HEK293 (cell line): ENCODE data around the gene C1QL4.
A peak's percentile ranks its signal among the peaks of the same experiment; 100 is the strongest.

Source experiments
- GFI1B ChIP-seq: fragments of 450-650 bp; formaldehyde crosslinking; IDR thresholded peaks from 2 replicates; pipeline ENCODE4 v1.5.1; 2016; ENCODE audit warnings: missing biosample characterization, missing genetic modification characterization
- ZBTB1 ChIP-seq: fragments of 450-650 bp; formaldehyde crosslinking; IDR thresholded peaks from 2 replicates; pipeline ENCODE4 v1.5.1; 2016; ENCODE audit warnings: missing biosample characterization, missing genetic modification characterization
- ZFHX2 ChIP-seq: fragments of 450-650 bp; formaldehyde crosslinking; conservative IDR thresholded peaks from 2 replicates; pipeline ENCODE4 v1.5.1; 2016; ENCODE audit warnings: missing biosample characterization, missing genetic modification characterization
- ZNF121 ChIP-seq: fragments of 450-650 bp; formaldehyde crosslinking; IDR thresholded peaks from 2 replicates; pipeline ENCODE4 v1.5.1; 2016; ENCODE audit warnings: missing biosample characterization, missing genetic modification characterization
- ZNF184 ChIP-seq: fragments of 450-650 bp; IDR thresholded peaks from 2 replicates; pipeline ENCODE4 v1.5.1; 2018; ENCODE audit warnings: missing biosample characterization, mild to moderate bottlenecking, missing genetic modification characterization
- ZNF223 ChIP-seq: fragments of 450-650 bp; formaldehyde crosslinking; IDR thresholded peaks from 2 replicates; pipeline ENCODE4 v1.5.1; 2016; ENCODE audit warnings: missing biosample characterization, missing genetic modification characterization
- ZNF24 ChIP-seq: fragments of 450-650 bp; formaldehyde crosslinking; IDR thresholded peaks from 2 replicates; pipeline ENCODE4 v1.5.1; 2016; ENCODE audit warnings: missing biosample characterization, missing genetic modification characterization
- TF ChIP-seq, protein P1 (sequence below): fragments of 450-650 bp; formaldehyde crosslinking; IDR thresholded peaks from 2 replicates; pipeline ENCODE4 v1.5.1; 2016; ENCODE audit warnings: missing biosample characterization, missing genetic modification characterization, low read depth
- TF ChIP-seq, protein P2 (sequence below): fragments of 450-650 bp; formaldehyde crosslinking; IDR thresholded peaks from 2 replicates; pipeline ENCODE4 v1.5.1; 2016; ENCODE audit warnings: missing biosample characterization, missing genetic modification characterization
- TF ChIP-seq, protein P3 (sequence below): fragments of 450-650 bp; formaldehyde crosslinking; IDR thresholded peaks from 2 replicates; pipeline ENCODE4 v1.5.1; 2016; ENCODE audit warnings: missing biosample characterization, missing genetic modification characterization
- TF ChIP-seq, protein P4 (sequence below): fragments of 450-650 bp; formaldehyde crosslinking; IDR thresholded peaks from 2 replicates; pipeline ENCODE4 v1.5.1; 2017; ENCODE audit warnings: missing biosample characterization, missing genetic modification characterization

DNA sequence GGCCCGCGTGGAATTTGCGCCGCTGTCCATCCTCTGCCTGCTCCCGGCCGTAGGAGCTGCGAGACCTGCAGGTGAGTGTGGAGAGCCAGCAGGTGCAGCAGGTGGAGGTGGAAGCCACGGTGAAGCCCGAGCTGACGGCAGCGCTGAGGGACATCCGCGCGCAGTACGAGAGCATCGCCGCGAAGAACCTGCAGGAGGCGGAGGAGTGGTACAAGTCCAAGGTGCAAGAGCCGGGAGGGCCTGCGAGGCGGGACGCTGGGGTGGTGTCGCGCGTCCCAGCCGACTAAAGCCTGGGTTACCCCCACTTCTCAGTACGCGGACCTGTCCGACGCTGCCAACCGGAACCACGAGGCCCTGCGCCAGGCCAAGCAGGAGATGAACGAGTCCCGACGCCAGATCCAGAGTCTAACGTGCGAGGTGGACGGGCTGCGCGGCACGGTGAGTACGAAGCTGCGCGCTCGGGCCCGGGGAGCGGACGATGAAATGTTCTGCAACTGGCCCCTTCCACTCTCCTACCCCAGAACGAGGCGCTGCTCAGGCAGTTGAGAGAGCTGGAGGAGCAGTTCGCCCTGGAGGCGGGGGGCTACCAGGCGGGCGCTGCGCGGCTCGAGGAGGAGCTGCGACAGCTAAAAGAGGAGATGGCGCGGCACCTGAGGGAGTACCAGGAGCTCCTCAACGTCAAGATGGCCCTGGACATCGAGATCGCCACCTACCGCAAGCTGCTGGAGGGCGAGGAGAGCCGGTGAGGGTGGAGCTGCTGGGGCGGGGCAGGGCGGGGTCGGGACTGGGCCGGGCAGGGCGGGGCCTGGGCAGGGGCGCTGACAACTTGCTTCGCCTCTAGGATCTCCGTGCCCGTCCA, 39.9 kb downstream of the C1QL4 start:
- TF ChIP-seq ZBTB1 (tag by site-specific recombination) (no peak), ZFHX2 (tag by site-specific recombination) (no peak), ZNF223 (tag by site-specific recombination) (0 out of 2 replicates have a peak, but pooled peaks have one; percentile 10), ZNF121 (tag by site-specific recombination) (peak; percentile 72), GFI1B (tag by site-specific recombination) (no peak), ZNF24 (peak; percentile 66; the same call in 1 of the 2 replicates), ZNF184 (tag by site-specific recombination) (no peak)
- TF ChIP-seq, protein P1, sequence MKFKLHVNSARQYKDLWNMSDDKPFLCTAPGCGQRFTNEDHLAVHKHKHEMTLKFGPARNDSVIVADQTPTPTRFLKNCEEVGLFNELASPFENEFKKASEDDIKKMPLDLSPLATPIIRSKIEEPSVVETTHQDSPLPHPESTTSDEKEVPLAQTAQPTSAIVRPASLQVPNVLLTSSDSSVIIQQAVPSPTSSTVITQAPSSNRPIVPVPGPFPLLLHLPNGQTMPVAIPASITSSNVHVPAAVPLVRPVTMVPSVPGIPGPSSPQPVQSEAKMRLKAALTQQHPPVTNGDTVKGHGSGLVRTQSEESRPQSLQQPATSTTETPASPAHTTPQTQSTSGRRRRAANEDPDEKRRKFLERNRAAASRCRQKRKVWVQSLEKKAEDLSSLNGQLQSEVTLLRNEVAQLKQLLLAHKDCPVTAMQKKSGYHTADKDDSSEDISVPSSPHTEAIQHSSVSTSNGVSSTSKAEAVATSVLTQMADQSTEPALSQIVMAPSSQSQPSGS (tag by site-specific recombination) = no peak
- TF ChIP-seq, protein P2, sequence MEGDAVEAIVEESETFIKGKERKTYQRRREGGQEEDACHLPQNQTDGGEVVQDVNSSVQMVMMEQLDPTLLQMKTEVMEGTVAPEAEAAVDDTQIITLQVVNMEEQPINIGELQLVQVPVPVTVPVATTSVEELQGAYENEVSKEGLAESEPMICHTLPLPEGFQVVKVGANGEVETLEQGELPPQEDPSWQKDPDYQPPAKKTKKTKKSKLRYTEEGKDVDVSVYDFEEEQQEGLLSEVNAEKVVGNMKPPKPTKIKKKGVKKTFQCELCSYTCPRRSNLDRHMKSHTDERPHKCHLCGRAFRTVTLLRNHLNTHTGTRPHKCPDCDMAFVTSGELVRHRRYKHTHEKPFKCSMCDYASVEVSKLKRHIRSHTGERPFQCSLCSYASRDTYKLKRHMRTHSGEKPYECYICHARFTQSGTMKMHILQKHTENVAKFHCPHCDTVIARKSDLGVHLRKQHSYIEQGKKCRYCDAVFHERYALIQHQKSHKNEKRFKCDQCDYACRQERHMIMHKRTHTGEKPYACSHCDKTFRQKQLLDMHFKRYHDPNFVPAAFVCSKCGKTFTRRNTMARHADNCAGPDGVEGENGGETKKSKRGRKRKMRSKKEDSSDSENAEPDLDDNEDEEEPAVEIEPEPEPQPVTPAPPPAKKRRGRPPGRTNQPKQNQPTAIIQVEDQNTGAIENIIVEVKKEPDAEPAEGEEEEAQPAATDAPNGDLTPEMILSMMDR (tag by site-specific recombination) = peak; percentile 86; the same call in 1 of the 2 replicates
- TF ChIP-seq, protein P3, sequence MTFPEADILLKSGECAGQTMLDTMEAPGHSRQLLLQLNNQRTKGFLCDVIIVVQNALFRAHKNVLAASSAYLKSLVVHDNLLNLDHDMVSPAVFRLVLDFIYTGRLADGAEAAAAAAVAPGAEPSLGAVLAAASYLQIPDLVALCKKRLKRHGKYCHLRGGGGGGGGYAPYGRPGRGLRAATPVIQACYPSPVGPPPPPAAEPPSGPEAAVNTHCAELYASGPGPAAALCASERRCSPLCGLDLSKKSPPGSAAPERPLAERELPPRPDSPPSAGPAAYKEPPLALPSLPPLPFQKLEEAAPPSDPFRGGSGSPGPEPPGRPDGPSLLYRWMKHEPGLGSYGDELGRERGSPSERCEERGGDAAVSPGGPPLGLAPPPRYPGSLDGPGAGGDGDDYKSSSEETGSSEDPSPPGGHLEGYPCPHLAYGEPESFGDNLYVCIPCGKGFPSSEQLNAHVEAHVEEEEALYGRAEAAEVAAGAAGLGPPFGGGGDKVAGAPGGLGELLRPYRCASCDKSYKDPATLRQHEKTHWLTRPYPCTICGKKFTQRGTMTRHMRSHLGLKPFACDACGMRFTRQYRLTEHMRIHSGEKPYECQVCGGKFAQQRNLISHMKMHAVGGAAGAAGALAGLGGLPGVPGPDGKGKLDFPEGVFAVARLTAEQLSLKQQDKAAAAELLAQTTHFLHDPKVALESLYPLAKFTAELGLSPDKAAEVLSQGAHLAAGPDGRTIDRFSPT (tag by site-specific recombination) = no peak
- TF ChIP-seq, protein P4, sequence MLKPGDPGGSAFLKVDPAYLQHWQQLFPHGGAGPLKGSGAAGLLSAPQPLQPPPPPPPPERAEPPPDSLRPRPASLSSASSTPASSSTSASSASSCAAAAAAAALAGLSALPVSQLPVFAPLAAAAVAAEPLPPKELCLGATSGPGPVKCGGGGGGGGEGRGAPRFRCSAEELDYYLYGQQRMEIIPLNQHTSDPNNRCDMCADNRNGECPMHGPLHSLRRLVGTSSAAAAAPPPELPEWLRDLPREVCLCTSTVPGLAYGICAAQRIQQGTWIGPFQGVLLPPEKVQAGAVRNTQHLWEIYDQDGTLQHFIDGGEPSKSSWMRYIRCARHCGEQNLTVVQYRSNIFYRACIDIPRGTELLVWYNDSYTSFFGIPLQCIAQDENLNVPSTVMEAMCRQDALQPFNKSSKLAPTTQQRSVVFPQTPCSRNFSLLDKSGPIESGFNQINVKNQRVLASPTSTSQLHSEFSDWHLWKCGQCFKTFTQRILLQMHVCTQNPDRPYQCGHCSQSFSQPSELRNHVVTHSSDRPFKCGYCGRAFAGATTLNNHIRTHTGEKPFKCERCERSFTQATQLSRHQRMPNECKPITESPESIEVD (tag by site-specific recombination) = no peak
